NCI-H1694 treated with DMSO at 0.1 percent for 48 hours (cell line): ENCODE data around the gene KCNQ1.

Source experiments
- DNase-seq: peaks from one replicate; lab custom pipeline; 2025; lab: John Stamatoyannopoulos, UW

KCNQ1 gene

GRCh38 chr11:2747248-2748027 lies 302.6 kb downstream of the KCNQ1 start:
- no peak for DNase-seq

GRCh38 chr11:2748061-2748813 lies 303.4 kb downstream of the KCNQ1 start:
- no peak for DNase-seq

- DNase-seq = no peak
These were observed 304.2 kb downstream of the KCNQ1 start for GRCh38 chr11:2748814-2749554.

- no peak for DNase-seq
These were observed 305.4 kb downstream of the KCNQ1 start for GRCh38 chr11:2750101-2750681.

GRCh38 chr11:2750682-2751522 lies 306.1 kb downstream of the KCNQ1 start:
- DNase-seq = no peak

- no peak for DNase-seq
These were observed 306.9 kb downstream of the KCNQ1 start for GRCh38 chr11:2751523-2752203.

- DNase-seq = no peak
These were observed 307.5 kb downstream of the KCNQ1 start for GRCh38 chr11:2752204-2752770.

- DNase-seq = no peak
These were observed 308.1 kb downstream of the KCNQ1 start for GRCh38 chr11:2752923-2753322.

- no peak for DNase-seq
These were observed 309.2 kb downstream of the KCNQ1 start for GRCh38 chr11:2754008-2754407.

- no peak for DNase-seq
These were observed 310.3 kb downstream of the KCNQ1 start for GRCh38 chr11:2755071-2755470.

GRCh38 chr11:2758751-2759150 lies 313.9 kb downstream of the KCNQ1 start:
- no peak for DNase-seq

GRCh38 chr11:2759228-2760195 lies 314.7 kb downstream of the KCNQ1 start:
- DNase-seq = no peak

GRCh38 chr11:2760196-2760871 lies 315.5 kb downstream of the KCNQ1 start:
- DNase-seq = no peak

- no peak for DNase-seq
These were observed 316.6 kb downstream of the KCNQ1 start for GRCh38 chr11:2761131-2762030.

GRCh38 chr11:2762031-2762380 lies 317.2 kb downstream of the KCNQ1 start:
- no peak for DNase-seq

GRCh38 chr11:2762451-2762850 lies 317.6 kb downstream of the KCNQ1 start:
- no peak for DNase-seq

GRCh38 chr11:2763984-2764383 lies 319.2 kb downstream of the KCNQ1 start:
- DNase-seq = no peak

- no peak for DNase-seq
These were observed 320.7 kb downstream of the KCNQ1 start for GRCh38 chr11:2765491-2765890.
